Brain microvascular endothelial cell (primary cell): ENCODE results near the gene SMIM27.

Experiments used
- DNase-seq: peaks from one replicate; pipeline ENCODE4 v3.0.0-alpha.2; 2020
- H3K27ac ChIP-seq: fragments of 250-450 bp; sonication (Bioruptor Pico); 2 replicates; pipeline ENCODE4 v1.5.1; 2020; ENCODE audit warnings: mild to moderate bottlenecking, moderate library complexity
- H3K27me3 ChIP-seq: fragments of 250-450 bp; sonication (Bioruptor Pico); replicated peaks from 2 replicates; pipeline ENCODE4 v1.5.1; 2020; ENCODE audit warnings: mild to moderate bottlenecking
- H3K36me3 ChIP-seq: fragments of 250-450 bp; sonication (Bioruptor Pico); replicated peaks from 2 replicates; pipeline ENCODE4 v1.5.1; 2020; ENCODE audit warnings: mild to moderate bottlenecking
- H3K4me3 ChIP-seq: 2 replicates; pipeline ENCODE4 v1.5.1; 2011; ENCODE audit warnings: low read depth, mild to moderate bottlenecking, control low read depth, low read length, moderate library complexity
- CTCF ChIP-seq: IDR thresholded peaks from 2 replicates; pipeline ENCODE4 v1.5.1; 2011; ENCODE audit warnings: low read depth, mild to moderate bottlenecking, moderate library complexity, low read length, control low read depth, inconsistent platforms; ENCODE audit errors: missing control alignments
- in situ Hi-C: cut with HindIII; loops from 2 replicates; pipeline ENCODE4 v1.10.0; 2017; ENCODE audit warnings: low sequenced_read_pairs, low pct_ligation_motif_present

SMIM27 gene

DNA sequence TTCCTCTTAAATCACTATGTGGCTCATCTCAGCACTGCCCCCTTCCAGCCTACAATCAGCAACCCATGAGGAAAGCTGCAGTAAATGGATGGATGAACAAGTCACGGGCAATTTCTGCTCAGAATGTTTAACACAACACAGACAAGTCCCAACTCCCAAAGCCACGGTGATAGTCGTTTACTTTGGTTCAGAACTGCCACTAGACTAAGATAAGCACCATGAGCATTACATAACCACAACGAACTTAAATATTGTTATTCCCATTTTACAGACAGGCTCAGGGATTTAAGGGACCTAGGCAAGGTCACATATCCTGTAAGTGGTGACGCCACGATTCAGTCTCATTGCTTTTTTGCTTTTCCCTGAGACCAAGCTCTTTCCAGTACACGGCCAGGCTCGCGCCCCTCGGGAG is 2.0 kb upstream of the SMIM27 start:
- Histone ChIP-seq H3K27me3 (no peaks in the 10 kb centered on the region), H3K36me3 (no peaks in the 10 kb centered on the region), H3K27ac (peak overlapping the region; percentile 90), H3K4me3 (peak overlapping the region; percentile 85)
- DNase-seq, result peak; percentile 32
- TF ChIP-seq CTCF, result peak; percentile 47
- in situ Hi-C loops, result loop anchor here (25.0 kb wide), 1 partner anchor 437 kb away; no protein-coding TSS in a partner anchor

- in situ Hi-C loops, result loop anchor here (25.0 kb wide), 1 partner anchor 437 kb away; no protein-coding TSS in a partner anchor
- peak; percentile 91 for DNase-seq
- Histone ChIP-seq H3K36me3 (no peaks in the 10 kb centered on the region), H3K27me3 (no peaks in the 10 kb centered on the region), H3K4me3 (peak overlapping the region; percentile 85), H3K27ac (peak overlapping the region; percentile 90)
- no peak for TF ChIP-seq CTCF
Observed at GRCh38 chr9:32550562-32551275, 1.4 kb upstream of the SMIM27 start.

- H3K4me3 ChIP-seq, result peak overlapping the region; percentile 85
- peak overlapping the region; percentile 90 for H3K27ac ChIP-seq
- H3K36me3 ChIP-seq, result no peaks in the 10 kb centered on the region
- in situ Hi-C loops, result loop anchor here (25.0 kb wide), 1 partner anchor 436 kb away; no protein-coding TSS in a partner anchor
- H3K27me3 ChIP-seq, result no peaks in the 10 kb centered on the region
- peak; percentile 20 for DNase-seq
- TF ChIP-seq CTCF, result no peak
Observed at GRCh38 chr9:32551276-32552051, 663 bp upstream of the SMIM27 start.

- no peaks in the 10 kb centered on the region for H3K27me3 ChIP-seq
- no peak for TF ChIP-seq CTCF
- in situ Hi-C loops, result loop anchor here (25.0 kb wide), 1 partner anchor 433 kb away; no protein-coding TSS in a partner anchor
- no peaks in the 10 kb centered on the region for H3K36me3 ChIP-seq
- no peak overlapping the region for H3K27ac ChIP-seq
- no peak for DNase-seq
- no peak overlapping the region for H3K4me3 ChIP-seq
Observed at GRCh38 chr9:32554107-32554506, 2.0 kb downstream of the SMIM27 start.

GRCh38 chr9:32554591-32554990 is 2.5 kb downstream of the SMIM27 start:
- in situ Hi-C loops, result loop anchor here (25.0 kb wide), 1 partner anchor 433 kb away; no protein-coding TSS in a partner anchor
- Histone ChIP-seq H3K36me3 (no peaks in the 10 kb centered on the region), H3K4me3 (no peak overlapping the region), H3K27ac (no peak overlapping the region), H3K27me3 (no peaks in the 10 kb centered on the region)
- DNase-seq, result no peak
- TF ChIP-seq CTCF, result no peak
